H9 (cell line): ENCODE data around the gene TMEM151B. TPM values are rescaled to one million over a fixed set of nuclear protein-coding genes. Genes with fewer than 3 reads are reported as not detected.
A peak's percentile ranks its signal among the peaks of the same experiment; 100 is the strongest.

Experiments
- DNase-seq: peaks from one replicate; pipeline ENCODE4 v3.0.0-alpha.2; 2017
- H2AFZ ChIP-seq: one replicate; pipeline ENCODE4 v1.6.1; 2013; ENCODE audit warnings: mild to moderate bottlenecking, low read length, control low read depth, moderate library complexity
- H2AK5ac ChIP-seq: 2 replicates; pipeline ENCODE4 v1.6.1; 2013; ENCODE audit warnings: low read length, control low read depth, mixed read lengths; ENCODE audit not compliant: insufficient read length
- H2BK120ac ChIP-seq: one replicate; pipeline ENCODE4 v1.6.1; 2013; ENCODE audit warnings: low read depth, mild to moderate bottlenecking, low read length, control low read depth, inconsistent platforms; ENCODE audit not compliant: poor library complexity, severe bottlenecking
- H2BK12ac ChIP-seq: 2 replicates; pipeline ENCODE4 v1.6.1; 2013; ENCODE audit warnings: low read length, control low read depth, mixed read lengths, low read depth; ENCODE audit not compliant: insufficient read length
- H2BK15ac ChIP-seq: 2 replicates; pipeline ENCODE4 v1.6.1; 2013; ENCODE audit warnings: low read depth, low read length, control low read depth
- H2BK20ac ChIP-seq: one replicate; pipeline ENCODE4 v1.6.1; 2013; ENCODE audit warnings: low read depth, mild to moderate bottlenecking, low read length, control low read depth, inconsistent platforms; ENCODE audit not compliant: poor library complexity, severe bottlenecking
- H2BK5ac ChIP-seq: 2 replicates; pipeline ENCODE4 v1.6.1; 2013; ENCODE audit warnings: low read length, control low read depth, mixed read lengths; ENCODE audit not compliant: insufficient read length
- H3K14ac ChIP-seq: 2 replicates; pipeline ENCODE4 v1.6.1; 2013; ENCODE audit warnings: low read length, control low read depth; ENCODE audit not compliant: insufficient read depth
- H3K18ac ChIP-seq: 2 replicates; pipeline ENCODE4 v1.6.1; 2013; ENCODE audit warnings: low read depth, mild to moderate bottlenecking, mixed read lengths, low read length, control low read depth; ENCODE audit not compliant: insufficient read length
- H3K23ac ChIP-seq: 2 replicates; pipeline ENCODE4 v1.6.1; 2013; ENCODE audit warnings: low read length, control low read depth, mixed read lengths, low read depth; ENCODE audit not compliant: insufficient read length
- H3K23me2 ChIP-seq: 2 replicates; pipeline ENCODE4 v1.6.1; 2013; ENCODE audit warnings: low read depth, mild to moderate bottlenecking, mixed read lengths, low read length, control low read depth; ENCODE audit not compliant: insufficient read length, poor library complexity, severe bottlenecking
- H3K27ac ChIP-seq: 2 replicates; pipeline ENCODE4 v1.5.1; 2013; ENCODE audit warnings: low read length, control low read depth, mixed read lengths, low read depth; ENCODE audit not compliant: insufficient read length
- H3K27me3 ChIP-seq: 2 replicates; pipeline ENCODE4 v1.6.1; 2013; ENCODE audit warnings: low read length, control low read depth, inconsistent platforms; ENCODE audit not compliant: insufficient read depth
- H3K4ac ChIP-seq: 2 replicates; pipeline ENCODE4 v1.6.1; 2013; ENCODE audit warnings: low read depth, mild to moderate bottlenecking, control low read depth, inconsistent platforms, low read length, moderate library complexity
- H3K4me1 ChIP-seq: 2 replicates; pipeline ENCODE4 v1.6.1; 2013; ENCODE audit warnings: low read length, control low read depth, inconsistent platforms; ENCODE audit not compliant: insufficient read depth
- H3K4me2 ChIP-seq: 2 replicates; pipeline ENCODE4 v1.6.1; 2013; ENCODE audit warnings: low read length, control low read depth, mixed read lengths; ENCODE audit not compliant: insufficient read length, insufficient read depth
- H3K56ac ChIP-seq: 2 replicates; pipeline ENCODE4 v1.6.1; 2013; ENCODE audit warnings: low read depth, mild to moderate bottlenecking, mixed read lengths, low read length, control low read depth; ENCODE audit not compliant: insufficient read length
- H3K79me1 ChIP-seq: 2 replicates; pipeline ENCODE4 v1.6.1; 2013; ENCODE audit warnings: low read depth, mild to moderate bottlenecking, moderate library complexity, low read length, control low read depth, inconsistent platforms; ENCODE audit not compliant: insufficient read depth, poor library complexity, severe bottlenecking
- H3K79me2 ChIP-seq: 2 replicates; pipeline ENCODE4 v1.6.1; 2013; ENCODE audit warnings: low read length, control low read depth, inconsistent platforms; ENCODE audit not compliant: insufficient read depth
- H3K9ac ChIP-seq: 2 replicates; pipeline ENCODE4 v1.6.1; 2013; ENCODE audit warnings: low read length, control low read depth, mixed read lengths; ENCODE audit not compliant: insufficient read length; ENCODE audit errors: extremely low read depth
- H3K9me3 ChIP-seq: one replicate; pipeline ENCODE4 v1.6.1; 2013; ENCODE audit warnings: low read depth, low read length, inconsistent platforms; ENCODE audit not compliant: control insufficient read depth
- H3T11ph ChIP-seq: one replicate; pipeline ENCODE4 v1.6.1; 2013; ENCODE audit warnings: mild to moderate bottlenecking, low read length, control low read depth, inconsistent platforms
- H4K20me1 ChIP-seq: one replicate; pipeline ENCODE4 v1.6.1; 2013; ENCODE audit not compliant: control insufficient read depth, insufficient read length, insufficient read depth
- H4K5ac ChIP-seq: 2 replicates; pipeline ENCODE4 v1.6.1; 2013; ENCODE audit warnings: low read depth, mild to moderate bottlenecking, mixed read lengths, low read length, control low read depth; ENCODE audit not compliant: insufficient read length
- H4K8ac ChIP-seq: replicated peaks from 2 replicates; pipeline ENCODE4 v1.6.1; 2013; ENCODE audit warnings: low read length, control low read depth, mixed read lengths, low read depth; ENCODE audit not compliant: insufficient read length
- H4K91ac ChIP-seq: 2 replicates; pipeline ENCODE4 v1.6.1; 2013; ENCODE audit warnings: low read depth, mild to moderate bottlenecking, moderate library complexity, mixed read lengths, low read length, control low read depth; ENCODE audit not compliant: insufficient read length
- H3K27ac Mint-ChIP-seq, 3 experiments: 2 replicates in 2 of 3; 3 replicates in 1 of 3; pipeline ENCODE4 v1.8.0; 2020 to 2021; ENCODE audit warnings: mixed read lengths in 3 of 3, mild to moderate bottlenecking in 1 of 3, moderate library complexity in 1 of 3
- H3K27me3 Mint-ChIP-seq: 2 replicates; pipeline ENCODE4 v1.8.0; 2021; ENCODE audit warnings: low read depth, mild to moderate bottlenecking, moderate library complexity, mixed read lengths
- H3K36me3 Mint-ChIP-seq, 3 experiments: 2 replicates in 2 of 3; 3 replicates in 1 of 3; pipeline ENCODE4 v1.8.0; 2020 to 2021; ENCODE audit warnings: low read depth in 3 of 3, mixed read lengths in 3 of 3; ENCODE audit not compliant: insufficient read depth in 1 of 3
- H3K4me1 Mint-ChIP-seq, 2 experiments: 2 replicates each; pipeline ENCODE4 v1.8.0; 2020; ENCODE audit warnings: mixed read lengths in 2 of 2
- H3K4me3 Mint-ChIP-seq, 2 experiments: 2 replicates in 1 of 2; 3 replicates in 1 of 2; pipeline ENCODE4 v1.8.0; 2020 to 2021; ENCODE audit warnings: mild to moderate bottlenecking in 2 of 2, mixed read lengths in 2 of 2, moderate library complexity in 1 of 2
- H3K9me3 Mint-ChIP-seq, 2 experiments: 2 replicates in 1 of 2; 3 replicates in 1 of 2; pipeline ENCODE4 v1.8.0; 2020; ENCODE audit warnings: mild to moderate bottlenecking in 2 of 2, mixed read lengths in 2 of 2, moderate library complexity in 1 of 2
- CTCF ChIP-seq: fragments of 200-600 bp; sonication (generic); conservative IDR thresholded peaks from 3 replicates; pipeline ENCODE4 v1.8.0; 2021; ENCODE audit warnings: antibody characterized with exemption, mild to moderate bottlenecking
- WGBS: extraction: QIAGEN DNeasy Blood & Tissue Kit; methylation state at CpG from one replicate; pipeline ENCODE4 v1.1.7; 2013; ENCODE audit warnings: missing lambda C conversion rate, low lambda C conversion rate, mixed read lengths; ENCODE audit not compliant: insufficient read length; ENCODE audit errors: extremely low coverage; 5-methylcytosine and 5-hydroxymethylcytosine counted together
- total RNA-seq: library from RNA; stranded (reverse); gene quantifications from 2 replicates; pipeline ENCODE4 v1.2.1, GENCODE V29; 2021

Gene TMEM151B
- total RNA-seq, 1 experiment from 2014 or later: 2.4 TPM

GRCh38 chr6:44306710-44307109 is 36.5 kb downstream of the TMEM151B start:
- no peaks in the 10 kb centered on the region for H3K79me2 ChIP-seq
- no peak overlapping the region for H4K8ac ChIP-seq
- TF ChIP-seq CTCF: no peak
- H3K18ac ChIP-seq: no peak overlapping the region
- no peak overlapping the region for H2BK15ac ChIP-seq
- no peak overlapping the region for H4K91ac ChIP-seq
- H3K9me3 ChIP-seq: no peaks in the 10 kb centered on the region
- no peak overlapping the region for H2BK20ac ChIP-seq
- Mint-ChIP-seq H3K27ac (peak overlapping the region in 1 of 3 experiments; percentile 84; a peak in 1 of 7 replicates), H3K9me3 (no peaks in the 10 kb centered on the region), H3K27me3 (no peaks in the 10 kb centered on the region), H3K4me1 (peaks cover 2% of the 10 kb centered on the region in 2 experiments; a peak in 2 of 4 replicates), H3K4me3 (no peak overlapping the region), H3K36me3 (peaks cover 38 to 89% (median 85%) of the 10 kb centered on the region in 3 experiments)
- no peak for DNase-seq
- H4K20me1 ChIP-seq: no peaks in the 10 kb centered on the region
- H3T11ph ChIP-seq: no peak overlapping the region
- no CpG with 5 or more reads among the region's 8 CpGs for WGBS
- no peak overlapping the region for H3K4me2 ChIP-seq
- peaks cover 2% of the 10 kb centered on the region; the same call in 1 of the 2 replicates for H3K27me3 ChIP-seq
- H3K4me1 ChIP-seq: no peaks in the 10 kb centered on the region
- no peak overlapping the region for H2BK5ac ChIP-seq
- H4K5ac ChIP-seq: no peak overlapping the region
- no peak overlapping the region for H2AK5ac ChIP-seq
- H2BK12ac ChIP-seq: no peak overlapping the region
- no peak overlapping the region for H3K9ac ChIP-seq
- no peak overlapping the region for H3K27ac ChIP-seq
- no peak overlapping the region for H2BK120ac ChIP-seq
- H3K23me2 ChIP-seq: no peaks in the 10 kb centered on the region
- no peaks in the 10 kb centered on the region for H3K79me1 ChIP-seq
- no peak overlapping the region for H3K4ac ChIP-seq
- no peak overlapping the region for H2AFZ ChIP-seq
- no peak overlapping the region for H3K14ac ChIP-seq
- H3K56ac ChIP-seq: no peak overlapping the region
- H3K23ac ChIP-seq: no peak overlapping the region
